K562 (cell line): ENCODE results near the gene UBE2L3. TPM values are rescaled to one million over a fixed set of nuclear protein-coding genes. Genes with fewer than 3 reads are reported as not detected.
"Not testable (repeated sequence)": the region's sequence is repeated elsewhere in the genome, so short reads cannot be mapped to it uniquely, and the experiment has no call there.

Source experiments
- BRCA1 ChIP-seq, 2 experiments: fragments of 450-650 bp in 1 of 2; sonication (generic) in 1 of 2; formaldehyde crosslinking in 1 of 2; IDR thresholded peaks; 2 replicates each; pipeline versions ENCODE4 v1.5.0 to v1.6.1; 2017 to 2020; ENCODE audit warnings: mild to moderate bottlenecking in 1 of 2, missing genetic modification reagents in 1 of 2
- E2F1 ChIP-seq: sonication (generic); formaldehyde crosslinking; IDR thresholded peaks from 2 replicates; pipeline ENCODE4 v1.8.1; 2023; ENCODE audit warnings: mild to moderate bottlenecking, missing genetic modification reagents, moderate library complexity
- E2F4 ChIP-seq: sonication (generic); formaldehyde crosslinking; IDR thresholded peaks from 2 replicates; pipeline ENCODE4 v1.8.0; 2022; ENCODE audit warnings: mild to moderate bottlenecking, low read depth, missing genetic modification reagents
- IRF2 ChIP-seq: sonication (generic); formaldehyde crosslinking; IDR thresholded peaks from 2 replicates; pipeline ENCODE4 v1.8.1; 2022; ENCODE audit warnings: mild to moderate bottlenecking, missing genetic modification reagents
- TGIF2 ChIP-seq: sonication (generic); formaldehyde crosslinking; IDR thresholded peaks from 2 replicates; pipeline ENCODE4 v1.8.1; 2022; ENCODE audit warnings: mild to moderate bottlenecking, missing genetic modification reagents, moderate library complexity
- ZNF639 ChIP-seq, 2 experiments: fragments of 200-800 bp in 1 of 2; sonication (Bioruptor generic) in 1 of 2; sonication (generic) in 1 of 2; formaldehyde crosslinking in 1 of 2; IDR thresholded peaks in 1 of 2; conservative IDR thresholded peaks in 1 of 2; 2 replicates each; pipeline versions ENCODE4 v1.5.0 to v1.6.1; 2016 to 2020; ENCODE audit warnings: missing compliant biosample characterization in 1 of 2, missing genetic modification characterization in 1 of 2, missing genetic modification reagents in 1 of 2
- polyA plus RNA-seq, 8 experiments: library from polyadenylated mRNA; depleted of rRNA in 4 of 8; stranded (reverse) in 5 of 8; unstranded in 3 of 8; fragments of >200 nt; fragmentation: Nextera tagmentation in 2 of 8; fragmentation: Illumina TruSeq in 1 of 8; extraction: Ambion mirVana in 2 of 8; extraction: Trizol in 1 of 8; gene quantifications; 2 replicates each; pipeline versions ENCODE4 v1.2.1 to v1.2.3, GENCODE V29; 2011 to 2014; ENCODE audit warnings: inconsistent platforms in 1 of 8, missing spikeins in 1 of 8
- total RNA-seq, 7 experiments: library from RNA; depleted of rRNA in 6 of 7; stranded (reverse); fragments of >200 nt in 6 of 7; fragmentation: Illumina TruSeq in 2 of 7; extraction: Trizol in 2 of 7; gene quantifications; 2 replicates each; pipeline versions ENCODE4 v1.2.1 to v1.2.3, GENCODE V29; 2011 to 2021; ENCODE audit warnings: low replicate concordance in 1 of 7

Gene UBE2L3
- total and polyA plus RNA-seq, 9 of the 15 experiments (the other 6 are each of a cell fraction or from before 2014, with no cell fraction given) = 215 to 625 (median 285) TPM

GRCh38 chr22:21581009-21581713 is 13.6 kb downstream of the UBE2L3 start (continued):
- TF ChIP-seq E2F1 (CRISPR knock-in tag) = 0 out of 2 replicates have a peak, but pooled peaks have one; percentile 21
- TF ChIP-seq ZNF639 (CRISPR knock-in tag; conservative IDR thresholded peaks at IDR 0.05 in 1 of 2, IDR thresholded peaks at IDR 0.05 in 1 of 2) = peak in 1 of 2 experiments; percentile 51; a peak in 1 of 4 replicates
- 0 out of 2 replicates have a peak, but pooled peaks have one; percentile 28 for TF ChIP-seq E2F4 (CRISPR knock-in tag)
- 0 out of 2 replicates have a peak, but pooled peaks have one; percentile 41 for TF ChIP-seq TGIF2 (CRISPR knock-in tag)
- 0 out of 2 replicates have a peak, but pooled peaks have one; percentile 33 for TF ChIP-seq IRF2
- TF ChIP-seq BRCA1 (IDR thresholded peaks at IDR 0.05) = not testable (repeated sequence)
- TF ChIP-seq BRCA1 (CRISPR knock-in tag; IDR thresholded peaks at IDR 0.05) = peak; percentile 9; the same call in 1 of the 2 replicates
